T-helper 2 cell treated with Interferon-gamma antibody and Interleukin-4, amounts not matched to agents 5 μg/mL and 100 μg/mL, for 36 hours (primary cell): ENCODE results near the gene ASCC1.
A peak's percentile ranks its signal among the peaks of the same experiment; 100 is the strongest.

Experiments
- DNase-seq: peaks from one replicate; pipeline ENCODE4 v3.0.0; 2021; ENCODE audit warnings: low spot score
- H3K27ac Mint-ChIP-seq: one replicate; pipeline ENCODE4 v1.8.0; 2021; ENCODE audit warnings: mild to moderate bottlenecking, mixed read lengths
- H3K27me3 Mint-ChIP-seq: one replicate; pipeline ENCODE4 v1.8.0; 2021; ENCODE audit warnings: low read depth, mixed read lengths
- H3K36me3 Mint-ChIP-seq: one replicate; pipeline ENCODE4 v1.8.0; 2021; ENCODE audit warnings: low read depth, mixed read lengths
- H3K4me1 Mint-ChIP-seq: one replicate; pipeline ENCODE4 v1.8.0; 2021; ENCODE audit warnings: low read depth, mixed read lengths
- H3K4me3 Mint-ChIP-seq: one replicate; pipeline ENCODE4 v1.8.0; 2022; ENCODE audit warnings: mild to moderate bottlenecking, moderate library complexity, mixed read lengths
- H3K9me3 Mint-ChIP-seq: one replicate; pipeline ENCODE4 v1.8.0; 2021; ENCODE audit warnings: mixed read lengths

The ASCC1 gene

GRCh38 chr10:72083790-72084459 lies 132.2 kb downstream of the ASCC1 start:
- peak overlapping the region; percentile 68 for H3K27ac Mint-ChIP-seq
- H3K36me3 Mint-ChIP-seq, result peaks cover 43% of the 10 kb centered on the region
- peak overlapping the region; percentile 84 for H3K4me3 Mint-ChIP-seq
- DNase-seq, result peak; percentile 45
- no peaks in the 10 kb centered on the region for H3K9me3 Mint-ChIP-seq
- peaks cover 57% of the 10 kb centered on the region for H3K4me1 Mint-ChIP-seq
- no peaks in the 10 kb centered on the region for H3K27me3 Mint-ChIP-seq

GRCh38 chr10:72082856-72083789 lies 133.0 kb downstream of the ASCC1 start:
- Mint-ChIP-seq H3K4me1 (peaks cover 55% of the 10 kb centered on the region), H3K27me3 (no peaks in the 10 kb centered on the region), H3K9me3 (no peaks in the 10 kb centered on the region), H3K36me3 (peaks cover 46% of the 10 kb centered on the region), H3K4me3 (peak overlapping the region; percentile 84), H3K27ac (peak overlapping the region; percentile 68)
- no peak for DNase-seq

GRCh38 chr10:72081772-72082590 lies 134.1 kb downstream of the ASCC1 start:
- no peak for DNase-seq
- Mint-ChIP-seq H3K4me1 (peaks cover 59% of the 10 kb centered on the region), H3K9me3 (no peaks in the 10 kb centered on the region), H3K4me3 (no peak overlapping the region), H3K36me3 (peaks cover 45% of the 10 kb centered on the region), H3K27ac (no peak overlapping the region), H3K27me3 (no peaks in the 10 kb centered on the region)

- Mint-ChIP-seq H3K36me3 (peaks cover 41% of the 10 kb centered on the region), H3K27ac (no peak overlapping the region), H3K27me3 (no peaks in the 10 kb centered on the region), H3K4me1 (peaks cover 61% of the 10 kb centered on the region), H3K4me3 (peak overlapping the region; percentile 18), H3K9me3 (no peaks in the 10 kb centered on the region)
- no peak for DNase-seq
Observed at GRCh38 chr10:72081210-72081609, 134.9 kb downstream of the ASCC1 start.

GRCh38 chr10:72080042-72080975 lies 135.8 kb downstream of the ASCC1 start:
- Mint-ChIP-seq H3K27me3 (no peaks in the 10 kb centered on the region), H3K9me3 (no peaks in the 10 kb centered on the region), H3K36me3 (peaks cover 37% of the 10 kb centered on the region), H3K27ac (peak overlapping the region; percentile 19), H3K4me3 (no peak overlapping the region), H3K4me1 (peaks cover 58% of the 10 kb centered on the region)
- no peak for DNase-seq

GRCh38 chr10:72079356-72079755 lies 136.7 kb downstream of the ASCC1 start:
- peaks cover 32% of the 10 kb centered on the region for H3K36me3 Mint-ChIP-seq
- no peaks in the 10 kb centered on the region for H3K9me3 Mint-ChIP-seq
- no peaks in the 10 kb centered on the region for H3K27me3 Mint-ChIP-seq
- H3K4me1 Mint-ChIP-seq, result peaks cover 50% of the 10 kb centered on the region
- no peak for DNase-seq
- peak overlapping the region; percentile 31 for H3K27ac Mint-ChIP-seq
- no peak overlapping the region for H3K4me3 Mint-ChIP-seq

- peaks cover 31% of the 10 kb centered on the region for H3K36me3 Mint-ChIP-seq
- no peaks in the 10 kb centered on the region for H3K9me3 Mint-ChIP-seq
- H3K4me1 Mint-ChIP-seq, result peaks cover 40% of the 10 kb centered on the region
- no peak overlapping the region for H3K4me3 Mint-ChIP-seq
- H3K27me3 Mint-ChIP-seq, result no peaks in the 10 kb centered on the region
- DNase-seq, result no peak
- peak overlapping the region; percentile 49 for H3K27ac Mint-ChIP-seq
Observed at GRCh38 chr10:72077275-72077990, 138.6 kb downstream of the ASCC1 start.

GRCh38 chr10:72076756-72077155 lies 139.3 kb downstream of the ASCC1 start:
- H3K4me3 Mint-ChIP-seq, result no peak overlapping the region
- DNase-seq, result no peak
- peaks cover 38% of the 10 kb centered on the region for H3K4me1 Mint-ChIP-seq
- H3K36me3 Mint-ChIP-seq, result peaks cover 38% of the 10 kb centered on the region
- H3K27ac Mint-ChIP-seq, result no peak overlapping the region
- no peaks in the 10 kb centered on the region for H3K27me3 Mint-ChIP-seq
- no peaks in the 10 kb centered on the region for H3K9me3 Mint-ChIP-seq

GRCh38 chr10:72075376-72076115 lies 140.5 kb downstream of the ASCC1 start:
- Mint-ChIP-seq H3K36me3 (peaks cover 40% of the 10 kb centered on the region), H3K27ac (peak overlapping the region; percentile 20), H3K27me3 (no peaks in the 10 kb centered on the region), H3K4me3 (no peak overlapping the region), H3K9me3 (no peaks in the 10 kb centered on the region), H3K4me1 (peaks cover 33% of the 10 kb centered on the region)
- no peak for DNase-seq

- Mint-ChIP-seq H3K27ac (peak overlapping the region; percentile 56), H3K4me1 (peaks cover 27% of the 10 kb centered on the region), H3K4me3 (no peak overlapping the region), H3K36me3 (peaks cover 46% of the 10 kb centered on the region), H3K27me3 (no peaks in the 10 kb centered on the region), H3K9me3 (no peaks in the 10 kb centered on the region)
- no peak for DNase-seq
Observed at GRCh38 chr10:72074574-72075375, 141.3 kb downstream of the ASCC1 start.

- H3K27me3 Mint-ChIP-seq, result no peaks in the 10 kb centered on the region
- no peak for DNase-seq
- no peaks in the 10 kb centered on the region for H3K9me3 Mint-ChIP-seq
- peaks cover 23% of the 10 kb centered on the region for H3K4me1 Mint-ChIP-seq
- H3K27ac Mint-ChIP-seq, result peak overlapping the region; percentile 36
- peaks cover 53% of the 10 kb centered on the region for H3K36me3 Mint-ChIP-seq
- H3K4me3 Mint-ChIP-seq, result no peak overlapping the region
Observed at GRCh38 chr10:72073708-72074573, 142.1 kb downstream of the ASCC1 start.
